IPS-15b (cell line): ENCODE measurements around the gene CLDN6.

Experiments used
- H3K27me3 ChIP-seq: one replicate; pipeline ENCODE4 v1.6.1; 2013; ENCODE audit warnings: low read length; ENCODE audit not compliant: control insufficient read depth, insufficient read depth
- H3K36me3 ChIP-seq: one replicate; pipeline ENCODE4 v1.6.1; 2013; ENCODE audit warnings: low read length; ENCODE audit not compliant: control insufficient read depth, insufficient read depth
- H3K4me1 ChIP-seq: one replicate; pipeline ENCODE4 v1.6.1; 2013; ENCODE audit warnings: mild to moderate bottlenecking, low read length; ENCODE audit not compliant: control insufficient read depth, insufficient read depth
- H3K4me3 ChIP-seq: one replicate; pipeline ENCODE4 v1.5.1; 2013; ENCODE audit warnings: low read depth, low read length
- H3K9ac ChIP-seq: one replicate; pipeline ENCODE4 v1.6.1; 2013; ENCODE audit warnings: low read depth, mild to moderate bottlenecking, low read length
- H3K9me3 ChIP-seq: one replicate; pipeline ENCODE4 v1.6.1; 2013; ENCODE audit warnings: mild to moderate bottlenecking, low read length; ENCODE audit not compliant: control insufficient read depth, insufficient read depth

The CLDN6 gene

DNA sequence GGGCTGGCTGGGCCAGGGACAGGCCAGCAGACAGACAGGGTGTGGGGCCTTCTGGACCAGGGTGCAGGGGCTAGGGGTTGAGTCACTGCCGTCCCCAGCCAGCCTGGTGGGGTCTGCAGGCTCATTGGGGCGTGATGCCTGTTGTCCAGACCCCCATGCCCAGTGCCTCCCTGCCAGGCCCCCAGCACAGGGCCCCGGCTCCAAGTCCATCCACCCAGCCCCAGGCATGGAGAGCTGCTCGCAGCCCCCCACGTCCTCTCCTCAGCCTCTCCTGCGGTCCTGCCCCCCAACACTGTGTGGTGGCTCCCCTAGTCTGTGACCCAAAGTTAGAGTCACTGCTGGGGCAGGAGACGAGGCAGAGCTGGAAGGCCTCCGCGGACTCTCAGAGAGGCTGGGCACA lies 30.7 kb downstream of the CLDN6 start:
- Histone ChIP-seq H3K27me3 (no peaks in the 10 kb centered on the region), H3K9ac (no peak overlapping the region), H3K4me1 (peaks cover 16% of the 10 kb centered on the region), H3K9me3 (no peaks in the 10 kb centered on the region), H3K36me3 (no peaks in the 10 kb centered on the region), H3K4me3 (no peak overlapping the region)

DNA sequence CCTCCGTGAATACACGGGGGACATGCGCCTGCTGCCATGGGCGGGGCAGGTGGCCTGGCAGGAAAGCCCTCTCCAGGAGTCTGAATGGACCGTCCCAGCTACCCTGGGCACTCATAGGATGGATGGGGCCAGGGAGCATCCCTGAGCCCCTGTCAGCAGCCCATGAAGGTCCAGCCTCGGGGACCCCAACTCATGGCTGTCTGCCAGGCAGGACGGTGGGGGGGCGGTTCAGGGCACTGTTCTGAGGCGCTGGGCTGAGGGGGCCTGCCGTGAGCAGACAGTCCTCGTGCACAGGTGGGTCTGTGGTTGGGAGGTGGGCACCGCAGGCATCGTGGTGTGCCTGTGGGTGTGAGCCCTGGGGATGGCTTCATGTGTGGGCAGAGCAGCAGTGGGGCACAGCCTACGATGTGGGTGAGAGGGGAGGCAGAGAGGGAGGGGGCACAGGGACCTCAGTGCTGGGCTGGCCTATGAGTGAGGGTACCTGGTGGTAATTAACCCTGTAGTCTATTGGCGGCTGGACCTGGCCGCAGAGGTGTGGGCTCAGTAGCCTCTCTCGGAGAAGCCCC lies 31.3 kb downstream of the CLDN6 start:
- Histone ChIP-seq H3K9ac (no peak overlapping the region), H3K36me3 (no peaks in the 10 kb centered on the region), H3K4me1 (peaks cover 19% of the 10 kb centered on the region), H3K9me3 (no peaks in the 10 kb centered on the region), H3K27me3 (no peaks in the 10 kb centered on the region), H3K4me3 (no peak overlapping the region)

DNA sequence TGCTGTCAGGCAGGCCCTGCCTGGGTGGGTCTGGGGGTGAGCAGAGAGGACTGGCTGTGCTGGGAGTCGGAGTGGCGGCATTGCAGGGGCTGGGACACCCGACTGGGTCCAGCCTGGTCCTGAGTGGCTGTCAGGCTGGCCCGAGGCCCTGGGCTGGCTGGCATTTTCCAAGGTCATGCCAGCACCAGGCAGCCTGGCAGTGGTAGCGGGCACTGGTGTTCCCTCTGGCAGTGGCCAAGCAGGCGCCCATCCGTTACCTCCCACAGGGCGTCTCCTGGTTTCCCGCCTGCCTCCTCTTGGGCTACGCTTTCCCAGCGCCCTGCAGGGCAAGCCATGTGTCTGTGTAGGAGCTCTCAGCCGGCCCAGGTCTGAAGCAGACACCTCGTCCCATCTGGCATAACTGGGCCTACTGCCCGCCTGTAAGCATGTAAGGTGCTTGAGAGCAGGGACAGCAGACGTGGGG lies 32.1 kb downstream of the CLDN6 start:
- H3K36me3 ChIP-seq: no peaks in the 10 kb centered on the region
- no peaks in the 10 kb centered on the region for H3K27me3 ChIP-seq
- H3K9me3 ChIP-seq: no peaks in the 10 kb centered on the region
- H3K9ac ChIP-seq: no peak overlapping the region
- H3K4me3 ChIP-seq: no peak overlapping the region
- peaks cover 21% of the 10 kb centered on the region for H3K4me1 ChIP-seq

DNA sequence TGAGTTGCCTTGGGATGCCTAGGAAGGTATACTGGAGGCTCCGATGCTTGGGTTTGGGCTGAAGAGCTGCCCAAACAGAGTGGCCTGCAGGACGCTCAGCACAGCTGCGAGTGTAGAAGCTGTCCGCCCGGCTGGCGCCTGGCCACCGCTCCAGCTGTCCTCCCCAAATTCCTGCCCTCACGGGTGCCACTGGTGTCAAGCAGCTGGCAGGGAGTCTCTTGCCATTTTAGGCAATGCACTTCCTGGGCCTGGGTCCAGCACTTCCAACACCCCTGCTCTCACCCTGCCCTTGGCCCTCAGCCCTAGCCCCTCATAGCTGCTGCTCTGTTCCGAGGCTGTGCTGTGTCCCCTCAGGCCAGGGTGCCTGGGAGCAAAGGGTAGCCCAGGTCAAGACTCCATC lies 32.5 kb downstream of the CLDN6 start:
- Histone ChIP-seq H3K4me1 (peaks cover 17% of the 10 kb centered on the region), H3K9ac (no peak overlapping the region), H3K27me3 (no peaks in the 10 kb centered on the region)

DNA sequence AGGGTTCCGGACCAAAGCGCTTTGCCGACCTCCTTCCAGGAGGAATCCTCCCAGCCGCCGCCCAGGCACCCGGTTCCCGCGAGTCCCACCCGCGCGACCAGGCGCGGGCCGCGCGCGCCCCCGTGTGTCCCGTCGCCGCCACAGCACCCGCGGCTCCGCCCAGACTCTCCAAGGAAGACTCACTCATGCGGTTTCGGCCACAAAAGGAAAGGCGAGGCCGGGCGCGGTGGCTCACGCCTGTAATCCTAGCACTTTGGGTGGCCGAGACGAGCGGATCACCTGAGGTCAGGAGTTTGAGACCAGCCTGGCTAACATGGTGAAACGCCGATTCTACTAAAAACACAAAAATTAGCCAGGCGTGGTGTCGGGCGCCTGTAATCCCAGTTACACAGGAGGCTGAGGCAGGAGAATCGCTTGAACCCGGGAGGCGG lies 34.3 kb downstream of the CLDN6 start:
- Histone ChIP-seq H3K9ac (no peak overlapping the region), H3K27me3 (no peaks in the 10 kb centered on the region), H3K36me3 (peaks cover 4% of the 10 kb centered on the region), H3K4me1 (peaks cover 14% of the 10 kb centered on the region), H3K4me3 (no peak overlapping the region), H3K9me3 (no peaks in the 10 kb centered on the region)

More for the DNA sequence above, 32.5 kb downstream of the CLDN6 start:
- H3K4me3 ChIP-seq: no peak overlapping the region
- H3K36me3 ChIP-seq: no peaks in the 10 kb centered on the region
- no peaks in the 10 kb centered on the region for H3K9me3 ChIP-seq

DNA sequence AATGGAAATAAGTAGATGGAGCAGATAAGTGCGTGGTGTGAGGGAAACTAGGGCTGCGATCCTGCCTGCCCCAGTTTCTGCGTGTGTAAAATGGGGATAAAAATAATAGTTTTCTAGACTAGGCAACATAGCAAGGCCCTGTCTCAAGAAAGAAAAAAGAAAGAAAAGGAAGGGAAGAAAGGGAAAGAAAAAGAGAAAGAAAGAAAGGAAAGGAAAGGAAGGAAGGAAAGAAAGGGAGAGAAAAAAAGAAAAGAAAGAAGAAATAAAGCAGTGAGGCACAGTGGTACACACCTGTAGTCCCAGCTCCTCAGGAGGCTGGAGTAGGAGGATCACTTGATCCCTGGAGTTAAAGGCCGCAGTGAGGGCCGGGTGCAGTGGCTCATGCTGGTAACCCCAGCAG lies 35.6 kb downstream of the CLDN6 start:
- H3K27me3 ChIP-seq: no peaks in the 10 kb centered on the region
- no peak overlapping the region for H3K4me3 ChIP-seq
- H3K9ac ChIP-seq: no peak overlapping the region
- peaks cover 14% of the 10 kb centered on the region for H3K4me1 ChIP-seq
- peaks cover 10% of the 10 kb centered on the region for H3K36me3 ChIP-seq
- H3K9me3 ChIP-seq: no peaks in the 10 kb centered on the region

DNA sequence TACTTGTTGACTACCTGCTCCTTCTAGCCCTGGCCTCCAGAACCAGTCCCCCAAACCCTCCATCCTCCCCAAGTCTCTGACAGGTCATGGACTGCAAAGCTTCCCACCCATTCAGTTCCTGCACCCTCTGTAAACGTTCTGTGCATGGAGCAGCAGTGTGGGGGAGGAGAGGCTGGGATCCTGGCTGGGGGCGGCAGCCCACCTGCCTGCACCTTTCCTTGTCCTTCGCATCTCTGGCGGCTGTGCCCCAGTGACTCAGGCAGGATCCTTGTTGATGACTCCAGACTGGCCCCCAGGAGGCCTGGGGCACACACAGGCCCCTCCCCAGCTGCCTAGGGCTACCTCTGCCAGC lies 36.1 kb downstream of the CLDN6 start:
- Histone ChIP-seq H3K9ac (peak overlapping the region; percentile 18), H3K4me1 (peaks cover 14% of the 10 kb centered on the region), H3K36me3 (peaks cover 15% of the 10 kb centered on the region), H3K9me3 (no peaks in the 10 kb centered on the region), H3K4me3 (peak overlapping the region; percentile 84), H3K27me3 (no peaks in the 10 kb centered on the region)

DNA sequence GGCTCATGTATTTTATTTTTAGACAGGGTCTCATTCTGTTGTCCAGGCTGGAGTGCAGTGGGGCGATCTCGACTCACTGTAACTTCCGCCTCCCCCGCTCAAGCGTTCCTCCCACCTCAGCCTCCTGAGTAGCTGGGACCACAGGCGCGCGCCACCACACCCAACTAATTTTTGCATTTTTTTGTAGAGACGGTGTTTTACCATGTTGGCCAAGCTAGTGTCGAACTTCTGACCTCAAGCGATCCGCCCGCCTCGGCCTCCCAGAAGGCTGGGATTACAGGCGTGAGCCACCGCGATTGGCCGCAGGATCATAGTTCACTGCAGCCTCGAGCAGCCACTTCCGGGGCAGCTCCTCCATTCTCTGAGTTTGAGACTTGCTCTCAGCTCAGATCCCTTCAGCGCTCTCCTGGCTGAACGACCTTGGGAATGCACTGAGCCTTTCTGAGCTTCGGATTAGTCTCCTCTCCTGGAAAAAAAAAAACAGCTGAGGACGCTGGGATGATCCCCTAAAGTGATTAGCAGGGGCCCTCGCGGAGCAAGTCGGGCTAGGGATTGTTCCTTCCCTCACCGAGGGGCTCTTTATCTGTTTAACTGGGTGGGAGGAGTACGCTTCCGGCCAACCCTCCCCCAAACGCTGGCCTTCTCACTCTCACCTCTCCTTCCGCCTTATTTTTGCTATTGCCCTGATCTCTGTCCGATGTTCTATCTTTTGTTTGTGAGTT lies 36.6 kb downstream of the CLDN6 start:
- Histone ChIP-seq H3K36me3 (peaks cover 21% of the 10 kb centered on the region), H3K4me3 (peak overlapping the region; percentile 84), H3K9me3 (no peaks in the 10 kb centered on the region), H3K9ac (peak overlapping the region; percentile 81), H3K27me3 (no peaks in the 10 kb centered on the region), H3K4me1 (peaks cover 14% of the 10 kb centered on the region)

DNA sequence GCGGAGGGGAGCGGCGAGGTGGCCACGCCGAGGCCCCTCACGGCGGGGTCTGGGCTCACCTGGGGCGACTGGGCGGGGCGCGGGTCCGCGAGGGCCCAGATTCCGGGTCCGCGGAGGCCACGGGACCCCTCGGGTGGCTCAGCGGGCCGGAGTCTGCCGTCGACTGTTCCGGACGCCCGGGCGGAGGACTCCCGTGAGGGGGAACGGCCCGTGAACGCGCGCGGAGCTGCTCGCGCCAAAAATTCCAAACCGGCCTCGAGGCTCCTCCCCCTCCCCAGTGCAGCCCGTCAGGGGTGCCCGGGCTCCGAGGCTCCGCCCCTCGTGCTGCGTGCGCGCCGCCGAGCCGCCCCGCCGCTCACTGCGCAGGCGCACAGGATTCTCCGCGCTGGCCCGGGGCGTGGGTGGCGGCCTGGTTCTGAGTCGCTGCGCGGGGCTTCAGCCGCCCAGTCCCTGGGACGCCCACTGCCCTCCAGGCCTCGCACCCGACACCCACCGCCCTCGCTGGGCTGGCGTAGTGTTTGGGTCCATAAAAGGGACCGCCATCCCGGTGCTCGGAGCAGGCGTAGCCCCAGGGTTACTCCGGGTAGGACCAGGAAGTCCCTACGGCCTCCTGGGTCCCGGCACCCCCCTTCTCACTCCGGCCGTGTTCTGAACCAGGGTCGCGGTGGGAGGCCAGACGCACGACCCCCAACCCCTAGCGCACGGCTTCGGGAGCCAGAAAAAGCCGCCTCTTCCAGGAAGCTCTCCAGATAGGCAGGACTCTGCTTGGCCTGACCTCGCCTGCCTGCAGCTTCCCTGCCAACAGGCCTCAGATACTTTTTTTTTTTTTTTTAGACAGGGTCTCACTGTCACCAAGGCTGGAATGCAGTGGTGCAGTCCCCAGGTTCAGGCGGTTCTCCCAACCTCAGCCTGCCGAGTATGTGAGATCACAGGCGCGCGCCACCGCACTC lies 37.5 kb downstream of the CLDN6 start, which contains the start of gene PKMYT1:
Gene PKMYT1, minus strand, starts transcription at position 220 of the 950 bp plus-strand sequence. CDS start 789 bp downstream, outside the sequence.
- peaks cover 27% of the 10 kb centered on the region for H3K36me3 ChIP-seq
- H3K4me1 ChIP-seq: peaks cover 14% of the 10 kb centered on the region
- H3K9ac ChIP-seq: peak within 1 kb of the TSS; percentile 81
- H3K4me3 ChIP-seq: peak within 1 kb of the TSS; percentile 84
- H3K27me3 ChIP-seq: no peaks in the 10 kb centered on the region
- H3K9me3 ChIP-seq: no peaks in the 10 kb centered on the region

DNA sequence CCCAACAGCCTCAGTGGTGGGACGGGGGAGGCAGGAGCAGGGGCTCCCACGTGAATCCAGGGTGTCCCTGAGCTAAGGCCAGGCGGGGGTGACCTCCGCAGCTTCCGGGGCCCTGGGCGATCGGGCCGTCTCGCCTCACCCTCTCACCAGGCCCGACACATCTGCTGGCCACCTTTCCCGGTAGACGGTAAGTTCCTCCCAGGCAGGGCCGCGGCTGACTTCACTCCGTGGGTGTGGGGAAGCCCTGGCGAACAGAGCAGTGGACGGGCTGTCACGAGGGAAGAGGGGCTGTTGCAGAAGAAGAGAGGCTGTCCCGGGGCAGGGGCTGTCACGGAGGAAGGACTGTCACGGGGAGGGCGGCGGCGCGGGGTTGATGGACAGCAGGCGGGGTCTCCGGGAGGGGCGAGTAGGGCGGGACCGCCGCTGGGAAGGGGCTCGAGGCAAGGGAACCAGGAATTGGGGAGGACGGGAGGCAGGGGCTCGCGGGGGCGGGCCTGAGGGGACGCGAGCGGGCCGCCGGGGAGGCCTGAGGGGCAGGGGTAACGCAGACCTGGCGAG lies 38.2 kb downstream of the CLDN6 start:
- Histone ChIP-seq H3K4me3 (peak overlapping the region; percentile 84), H3K36me3 (peaks cover 34% of the 10 kb centered on the region)

DNA sequence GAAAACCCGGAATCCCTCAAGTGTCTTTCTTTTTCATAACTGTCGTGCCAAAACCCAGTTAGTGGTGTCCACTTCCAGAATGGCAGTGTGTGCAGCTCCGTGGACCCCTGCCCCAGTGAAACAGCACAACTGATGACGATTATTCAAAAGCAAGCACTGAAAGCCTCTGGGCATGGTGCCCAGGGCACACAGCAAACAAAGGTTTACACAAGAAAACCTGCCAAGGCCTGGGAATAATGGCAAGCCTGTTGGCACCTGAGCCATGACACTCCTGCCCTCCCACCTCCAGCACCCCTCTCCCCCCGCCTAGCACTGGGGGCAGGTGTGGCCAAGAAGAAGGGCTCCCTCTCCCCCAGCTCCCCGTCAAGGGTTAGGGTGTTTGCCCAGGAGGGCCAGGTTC lies 40.5 kb downstream of the CLDN6 start:
- H3K4me3 ChIP-seq: no peak overlapping the region
- H3K27me3 ChIP-seq: no peaks in the 10 kb centered on the region
- H3K4me1 ChIP-seq: peaks cover 7% of the 10 kb centered on the region
- H3K9ac ChIP-seq: no peak overlapping the region
- peaks cover 54% of the 10 kb centered on the region for H3K36me3 ChIP-seq
- no peaks in the 10 kb centered on the region for H3K9me3 ChIP-seq

More for the DNA sequence above, 38.2 kb downstream of the CLDN6 start:
- Histone ChIP-seq H3K9ac (peak overlapping the region; percentile 79), H3K9me3 (no peaks in the 10 kb centered on the region), H3K27me3 (no peaks in the 10 kb centered on the region), H3K4me1 (peaks cover 14% of the 10 kb centered on the region)
